Measurements from ENCODE around the gene MARK3.

Gene MARK3

DNA sequence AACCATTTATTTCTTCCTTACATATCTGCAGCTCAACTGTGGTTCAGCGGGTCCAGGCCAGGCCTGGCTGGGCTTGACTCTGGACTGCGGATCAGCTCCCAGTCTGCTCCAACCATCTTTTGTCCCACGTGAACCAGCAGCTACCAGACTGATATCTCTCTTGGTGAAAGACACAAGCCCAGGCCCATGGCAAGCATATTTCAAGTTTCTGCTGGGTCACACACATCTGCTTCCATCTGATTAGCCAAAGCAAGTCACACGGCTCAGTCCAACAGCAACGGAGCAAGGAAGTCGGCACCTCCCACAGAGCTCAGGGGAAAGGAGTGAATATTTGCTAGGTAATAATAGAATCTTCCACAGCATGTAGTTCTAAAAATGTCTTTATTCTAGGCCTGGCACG, 24.7 kb upstream of the MARK3 start:
- CTCF ChIA-PET: interaction anchor here (1.0 to 2.2 kb wide), 3 partner anchors 17 to 30 kb away, joined by 3 to 8 read pairs (median 3); no protein-coding TSS in a partner anchor
- no peak for TF ChIP-seq CTCF (IDR thresholded peaks at IDR 0.05; ENCODE audit: control extremely low read depth, extremely low read depth, low read depth, missing control alignments)
- POLR2A ChIA-PET: no interaction called here
- DNase-seq (ENCODE audit: extremely low spot score): no peak

DNA sequence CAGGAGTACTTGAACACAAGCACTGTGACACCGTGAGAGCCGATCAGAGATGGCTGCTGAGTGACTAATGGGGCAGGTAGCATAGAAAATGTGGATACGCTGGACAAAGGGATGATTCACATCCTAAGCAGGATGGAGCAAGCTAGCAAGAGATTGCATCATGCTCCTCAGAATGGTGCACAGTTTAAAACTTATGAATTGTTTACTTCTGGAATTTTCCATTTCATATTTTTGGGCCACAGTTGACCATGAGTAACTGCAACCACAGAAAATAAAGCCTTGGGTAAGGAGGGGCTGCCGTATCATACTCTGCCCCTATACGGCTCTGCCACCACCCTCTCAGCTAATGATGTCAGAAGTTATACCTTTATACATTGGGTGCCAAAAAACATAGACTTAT, 23.3 kb upstream of the MARK3 start:
- POLR2A ChIA-PET: no interaction called here
- no peak for DNase-seq (ENCODE audit: extremely low spot score)
- TF ChIP-seq CTCF (IDR thresholded peaks at IDR 0.05; ENCODE audit: control extremely low read depth, extremely low read depth, low read depth, missing control alignments): no peak
- CTCF ChIA-PET: interaction anchor here (1.4 to 2.2 kb wide), 3 partner anchors 11 to 29 kb away, joined by 3 to 8 read pairs (median 3); no protein-coding TSS in a partner anchor

DNA sequence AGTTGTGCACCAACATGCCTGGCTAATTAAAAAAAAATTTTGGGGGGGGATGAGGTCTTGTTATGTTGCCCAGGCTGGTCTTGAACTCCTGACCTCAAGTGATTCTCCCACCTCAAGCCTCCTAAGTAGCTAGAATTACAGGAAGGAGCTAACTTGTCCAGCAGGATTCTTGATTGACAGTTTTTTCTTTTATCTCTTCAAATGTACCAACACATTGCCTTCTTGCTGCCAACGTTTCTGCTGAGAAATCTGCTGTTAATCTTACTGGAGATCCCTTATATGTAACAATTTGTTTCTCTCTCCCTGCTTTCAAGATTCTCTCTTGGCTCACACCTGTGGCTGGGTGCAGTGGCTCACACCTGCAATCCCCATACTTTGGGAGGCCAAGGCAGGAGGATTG, 22.4 kb upstream of the MARK3 start:
- ChIA-PET POLR2A (no interaction called here), CTCF (interaction anchor here (1.1 to 1.4 kb wide), 2 partner anchors 8 to 10 kb away, joined by 3 read pairs; no protein-coding TSS in a partner anchor)
- TF ChIP-seq CTCF (IDR thresholded peaks at IDR 0.05; ENCODE audit: control extremely low read depth, extremely low read depth, low read depth, missing control alignments): no peak
- no peak for DNase-seq (ENCODE audit: extremely low spot score)

DNA sequence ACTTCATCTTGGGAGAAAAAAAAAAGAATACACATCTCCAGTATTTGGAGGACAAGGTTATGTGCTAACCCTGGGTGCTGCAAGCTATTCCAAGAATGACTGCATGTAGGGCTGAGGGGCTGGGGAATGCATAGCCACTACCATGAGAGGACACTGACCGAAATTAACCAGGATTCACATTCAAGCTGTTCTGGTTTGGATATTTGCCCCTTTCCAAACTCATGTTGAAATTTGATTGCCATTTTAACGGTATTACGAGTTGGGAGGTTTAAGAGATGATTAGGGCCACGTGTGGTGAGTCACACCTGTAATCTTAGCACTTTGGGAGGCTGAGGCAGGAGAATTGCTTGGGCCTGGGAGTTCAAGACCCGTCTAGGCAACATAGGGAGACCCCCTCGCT, 18.5 kb upstream of the MARK3 start:
- POLR2A ChIA-PET: no interaction called here
- TF ChIP-seq CTCF (IDR thresholded peaks at IDR 0.05; ENCODE audit: control extremely low read depth, extremely low read depth, low read depth, missing control alignments): no peak
- DNase-seq (ENCODE audit: extremely low spot score): no peak
- CTCF ChIA-PET: interaction anchor here (0.9 to 3.1 kb wide), 3 partner anchors 9 to 24 kb away, joined by 3 to 14 read pairs (median 3); no protein-coding TSS in a partner anchor

DNA sequence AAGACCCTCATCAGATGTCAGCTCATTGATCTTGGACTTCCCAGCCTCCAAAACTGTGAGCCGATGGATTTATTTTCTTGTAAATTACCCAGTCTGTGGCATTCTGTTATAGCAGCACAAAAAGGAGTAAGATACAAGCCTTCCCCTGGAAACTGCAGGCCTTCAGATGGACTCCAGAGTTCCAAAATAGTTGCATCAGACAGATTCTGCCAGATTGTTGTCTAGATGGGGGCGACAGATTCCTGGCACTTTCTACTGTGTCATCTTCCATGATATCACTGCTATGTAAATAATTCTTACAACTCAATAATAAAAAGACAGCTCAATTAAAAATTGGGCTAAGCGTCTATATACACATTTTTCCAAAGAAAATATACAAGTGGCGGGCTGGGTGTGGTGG, 17.2 kb upstream of the MARK3 start:
- no peak for DNase-seq (ENCODE audit: extremely low spot score)
- ChIA-PET CTCF (interaction anchor here (1.2 to 3.1 kb wide), 2 partner anchors 10 to 23 kb away, joined by 3 to 14 read pairs; no protein-coding TSS in a partner anchor), POLR2A (interaction anchor here (0.6 kb wide), 1 partner anchor 39 kb away, joined by 3 read pairs; no protein-coding TSS in a partner anchor)
- TF ChIP-seq CTCF (IDR thresholded peaks at IDR 0.05; ENCODE audit: control extremely low read depth, extremely low read depth, low read depth, missing control alignments): no peak

DNA sequence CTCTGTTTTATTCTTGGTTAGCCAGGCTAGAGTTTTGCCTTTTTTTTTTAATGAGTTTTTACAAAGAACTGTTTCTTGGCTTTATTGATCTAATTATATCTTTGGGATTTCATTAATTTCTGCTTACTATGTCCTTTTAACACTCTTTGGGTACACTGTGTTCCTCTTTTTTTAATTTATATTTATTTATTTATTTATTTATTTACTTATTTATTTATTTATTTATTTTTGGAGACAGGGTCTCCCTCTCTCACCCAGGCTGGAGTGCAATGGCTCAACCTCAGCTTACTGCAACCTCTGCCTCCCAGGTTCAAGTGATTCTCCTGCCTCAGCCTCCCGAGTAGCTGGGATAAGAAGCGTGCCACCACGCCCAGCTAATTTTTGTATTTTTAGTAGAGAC, 15.1 kb upstream of the MARK3 start:
- TF ChIP-seq CTCF (IDR thresholded peaks at IDR 0.05; ENCODE audit: control extremely low read depth, extremely low read depth, low read depth, missing control alignments): no peak
- CTCF ChIA-PET: interaction anchor here (0.9 kb wide), 2 partner anchors 13 to 21 kb away, joined by 3 read pairs; no protein-coding TSS in a partner anchor
- DNase-seq (ENCODE audit: extremely low spot score): no peak
- POLR2A ChIA-PET: no interaction called here
